ENCODE results near the gene LIPH.

- TF ChIP-seq MAFK (IDR thresholded peaks at IDR 0.05; ENCODE audit: low read depth, low read length) (no peak), CHD2 (IDR thresholded peaks at IDR 0.05; ENCODE audit: low read length) (no peak), CTCF (IDR thresholded peaks at IDR 0.05; ENCODE audit: control extremely low read depth in 1 of 3, insufficient read depth in 1 of 3, low read depth in 1 of 3, low read length in 3 of 3) (no peak), ATF2 (IDR thresholded peaks at IDR 0.05; ENCODE audit: low read length) (no peak), POLR2A (IDR thresholded peaks at IDR 0.05; ENCODE audit: control extremely low read depth in 1 of 2, low read depth in 2 of 2, low read length in 2 of 2) (no peak), RNF2 (IDR thresholded peaks at IDR 0.05; ENCODE audit: borderline replicate concordance, low read depth, low read length, missing control alignments, poor library complexity, severe bottlenecking) (no peak), SAP30 (IDR thresholded peaks at IDR 0.05; ENCODE audit: insufficient read depth, insufficient replicate concordance, low read length) (no peak), JUN (IDR thresholded peaks at IDR 0.05; ENCODE audit: low read depth, low read length) (no peak)
Observed at GRCh38 chr3:185488465-185488864, 63.9 kb downstream of the LIPH start.

All from H1 (cell line).